ENCODE measurements around the gene DLG3.

Gene DLG3

GRCh38 chrX:70525733-70526132 is 81.1 kb downstream of the DLG3 start:
- DNase-seq, result no peak

GRCh38 chrX:70527053-70527452 is 82.4 kb downstream of the DLG3 start:
- DNase-seq, result no peak

- DNase-seq, result no peak
Measured at GRCh38 chrX:70527610-70528345, 83.1 kb downstream of the DLG3 start.

DNA sequence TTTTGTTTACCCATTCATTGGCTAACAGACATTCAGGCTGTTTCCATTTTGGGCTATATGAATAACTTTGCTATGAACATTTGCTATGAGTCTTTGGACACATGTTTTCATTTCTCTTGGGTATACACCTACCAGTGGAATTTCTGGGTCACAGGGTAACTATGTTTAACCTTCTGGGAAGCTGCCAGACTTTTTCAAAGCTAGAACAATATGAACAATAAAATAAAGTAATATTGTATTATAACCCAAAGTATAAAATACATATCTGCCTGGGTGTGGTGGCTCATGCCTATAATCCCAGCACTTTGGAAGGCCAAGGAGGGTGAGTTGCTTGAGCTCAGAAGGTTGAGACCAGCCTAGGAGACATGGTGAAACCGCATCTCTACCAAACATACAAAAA is 90.6 kb downstream of the DLG3 start:
- no peak for DNase-seq

GRCh38 chrX:70549429-70549828 is 104.8 kb downstream of the DLG3 start:
- peak; percentile 3 to 30 (median 16) for DNase-seq

- DNase-seq, result peak in 1 of 4 experiments; percentile 5
Measured at GRCh38 chrX:70552130-70552704, 107.6 kb downstream of the DLG3 start.

DNA sequence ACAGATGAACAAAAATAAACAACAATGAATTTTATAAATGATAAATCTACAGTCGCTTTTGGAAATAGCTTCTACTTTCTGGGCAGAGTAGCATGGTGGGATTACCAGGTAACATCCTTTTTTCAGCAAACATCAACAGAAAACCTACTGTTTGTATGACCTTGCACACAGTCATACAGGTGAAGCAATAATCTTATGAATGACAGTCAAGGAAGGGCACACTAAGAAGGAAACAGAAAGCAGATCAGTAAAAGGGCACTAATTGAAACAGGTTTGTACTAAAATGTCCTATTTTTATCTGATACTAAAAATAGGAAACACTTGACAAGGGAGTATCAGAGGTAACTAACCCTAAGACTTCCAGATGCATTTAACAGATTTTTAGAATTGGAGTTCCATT is 108.9 kb downstream of the DLG3 start:
- no peak for DNase-seq

GRCh38 chrX:70554081-70554480 is 109.4 kb downstream of the DLG3 start:
- DNase-seq, result peak in 2 of 4 experiments; percentile 3 to 20

GRCh38 chrX:70554523-70554922 is 109.9 kb downstream of the DLG3 start:
- DNase-seq, result no peak

- no peak for DNase-seq
Measured at GRCh38 chrX:70554948-70555347, 110.3 kb downstream of the DLG3 start.

All from suppressor macrophage (primary cell).